K562 (cell line): Measurements from ENCODE around the gene TMPRSS7. TPM values are rescaled to one million over a fixed set of nuclear protein-coding genes. Genes with fewer than 3 reads are reported as not detected.

Experiments used
- ATF7 ChIP-seq: fragments of 450-650 bp; IDR thresholded peaks from 2 replicates; pipeline ENCODE4 v1.7.1; 2014; ENCODE audit warnings: mild to moderate bottlenecking, moderate library complexity
- BHLHE40 ChIP-seq: IDR thresholded peaks from 2 replicates; pipeline ENCODE4 v1.6.1; 2011; ENCODE audit warnings: low read length, improper control_type of control experiment
- BRD9 ChIP-seq: fragments of 450-650 bp; IDR thresholded peaks from 2 replicates; pipeline ENCODE4 v1.6.1; 2018; ENCODE audit warnings: low read depth; ENCODE audit not compliant: partially characterized antibody
- CREB1 ChIP-seq, 2 experiments: sonication (generic) in 1 of 2; formaldehyde crosslinking in 1 of 2; IDR thresholded peaks; 2 replicates each; pipeline versions ENCODE4 v1.6.1 to v1.8.0; 2012 to 2022; ENCODE audit warnings: inconsistent platforms in 1 of 2, mild to moderate bottlenecking in 1 of 2, missing genetic modification reagents in 1 of 2, moderate library complexity in 1 of 2
- CREM ChIP-seq: IDR thresholded peaks from 2 replicates; pipeline ENCODE4 v1.6.1; 2014; ENCODE audit warnings: antibody characterized with exemption, low read depth
- FOSL1 ChIP-seq: fragments of 200-800 bp; sonication (Bioruptor generic); conservative IDR thresholded peaks from 2 replicates; pipeline ENCODE4 v1.6.1; 2016; ENCODE audit warnings: missing genetic modification characterization, missing compliant biosample characterization
- HOXB6 ChIP-seq: fragments of 250-450 bp; sonication (Bioruptor Pico); IDR thresholded peaks from 2 replicates; pipeline ENCODE4 v1.5.1; 2022; ENCODE audit warnings: mild to moderate bottlenecking, borderline replicate concordance
- JUND ChIP-seq, 2 experiments: IDR thresholded peaks; 2 replicates in 1 of 2; 3 replicates in 1 of 2; pipeline ENCODE4 v1.6.1; 2011; ENCODE audit warnings: borderline replicate concordance in 2 of 2, low read depth in 2 of 2, low read length in 2 of 2, improper control_type of control experiment in 1 of 2, missing biosample characterization in 1 of 2, missing genetic modification characterization in 1 of 2, missing genetic modification reagents in 1 of 2
- KLF1 ChIP-seq: fragments of 450-650 bp; IDR thresholded peaks from 2 replicates; pipeline ENCODE4 v1.6.1; 2016; ENCODE audit warnings: missing genetic modification characterization, missing compliant biosample characterization
- MEIS2 ChIP-seq: fragments of 450-650 bp; IDR thresholded peaks from 2 replicates; pipeline ENCODE4 v1.6.1; 2014; ENCODE audit warnings: mild to moderate bottlenecking; ENCODE audit not compliant: partially characterized antibody
- MNT ChIP-seq, 2 experiments: fragments of 450-650 bp; conservative IDR thresholded peaks; 2 replicates each; pipeline ENCODE4 v1.6.1; 2017; ENCODE audit warnings: mild to moderate bottlenecking in 2 of 2, moderate library complexity in 2 of 2
- MYNN ChIP-seq, 2 experiments: sonication (generic); formaldehyde crosslinking in 1 of 2; IDR thresholded peaks; 2 replicates each; pipeline versions ENCODE4 v1.5.0 to v1.6.1; 2016 to 2020; ENCODE audit warnings: antibody characterized with exemption in 1 of 2, missing genetic modification reagents in 1 of 2
- PREB ChIP-seq: sonication (generic); formaldehyde crosslinking; IDR thresholded peaks from 2 replicates; pipeline ENCODE4 v1.8.1; 2023; ENCODE audit warnings: mild to moderate bottlenecking, missing genetic modification reagents
- SFPQ ChIP-seq: fragments of 200-400 bp; formaldehyde crosslinking; IDR thresholded peaks from 2 replicates; pipeline ENCODE4 v1.6.1; 2017; ENCODE audit warnings: mild to moderate bottlenecking, low read depth, low read length, moderate library complexity
- SMAD4 ChIP-seq: fragments of 250-450 bp; sonication (Bioruptor Pico); conservative IDR thresholded peaks from 2 replicates; pipeline ENCODE4 v1.8.0; 2021; ENCODE audit warnings: inconsistent platforms, mild to moderate bottlenecking, moderate library complexity
- SOX6 ChIP-seq: fragments of 450-650 bp; IDR thresholded peaks from 2 replicates; pipeline ENCODE4 v1.6.1; 2014; ENCODE audit warnings: mild to moderate bottlenecking
- SPI1 ChIP-seq: IDR thresholded peaks from 2 replicates; pipeline ENCODE4 v1.6.1; 2011; ENCODE audit warnings: low read depth, low read length, control low read depth, borderline replicate concordance
- SREBF1 ChIP-seq: fragments of 150-350 bp; IDR thresholded peaks from 2 replicates; pipeline ENCODE4 v1.6.1; 2014; ENCODE audit warnings: antibody characterized with exemption, low read depth, low read length, borderline replicate concordance
- ZBTB17 ChIP-seq: fragments of 450-650 bp; formaldehyde crosslinking; IDR thresholded peaks from 2 replicates; pipeline ENCODE4 v1.4.0; 2020; ENCODE audit warnings: mild to moderate bottlenecking
- ZBTB26 ChIP-seq: fragments of 450-650 bp; formaldehyde crosslinking; IDR thresholded peaks from 2 replicates; pipeline ENCODE4 v1.4.0; 2022; ENCODE audit warnings: missing genetic modification characterization
- ZNF589 ChIP-seq: fragments of 200-800 bp; sonication (Bioruptor generic); IDR thresholded peaks from 2 replicates; pipeline ENCODE4 v1.6.1; 2016; ENCODE audit warnings: low read depth, missing genetic modification characterization, missing compliant biosample characterization
- ZNF699 ChIP-seq: fragments of 250-450 bp; sonication (Bioruptor Pico); IDR thresholded peaks from 2 replicates; pipeline ENCODE4 v1.8.0; 2021; ENCODE audit warnings: mild to moderate bottlenecking, moderate library complexity; ENCODE audit not compliant: insufficient replicate concordance
- polyA plus RNA-seq, 8 experiments: library from polyadenylated mRNA; depleted of rRNA in 4 of 8; stranded (reverse) in 5 of 8; unstranded in 3 of 8; fragments of >200 nt; fragmentation: Nextera tagmentation in 2 of 8; fragmentation: Illumina TruSeq in 1 of 8; extraction: Ambion mirVana in 2 of 8; extraction: Trizol in 1 of 8; gene quantifications; 2 replicates each; pipeline versions ENCODE4 v1.2.1 to v1.2.3, GENCODE V29; 2011 to 2014; ENCODE audit warnings: inconsistent platforms in 1 of 8, missing spikeins in 1 of 8
- total RNA-seq, 7 experiments: library from RNA; depleted of rRNA in 6 of 7; stranded (reverse); fragments of >200 nt in 6 of 7; fragmentation: Illumina TruSeq in 2 of 7; extraction: Trizol in 2 of 7; gene quantifications; 2 replicates each; pipeline versions ENCODE4 v1.2.1 to v1.2.3, GENCODE V29; 2011 to 2021; ENCODE audit warnings: low replicate concordance in 1 of 7

The TMPRSS7 gene
- total and polyA plus RNA-seq, 9 of the 15 experiments (the other 6 are each of a cell fraction or from before 2014, with no cell fraction given) = not detected

GRCh38 chr3:112097378-112097777 lies 62.8 kb downstream of the TMPRSS7 start (continued):
- TF ChIP-seq SFPQ = no peak
- no peak for TF ChIP-seq MNT (conservative IDR thresholded peaks at IDR 0.05)
- TF ChIP-seq JUND (IDR thresholded peaks at IDR 0.05; ENCODE audit: borderline replicate concordance, low read depth, low read length) = peak; percentile 47; the same call in 1 of the 2 replicates
- TF ChIP-seq JUND (tag; IDR thresholded peaks at IDR 0.05; ENCODE audit: borderline replicate concordance, low read depth, low read length) = peak; percentile 70; the same call in 2 of the 3 replicates
- peak; percentile 67 for TF ChIP-seq FOSL1 (tag)
- no peak for TF ChIP-seq ZNF589 (CRISPR knock-in tag)
- peak; percentile 52; the same call in 1 of the 2 replicates for TF ChIP-seq CREM
- TF ChIP-seq SMAD4 = no peak
- TF ChIP-seq BRD9 = no peak
- TF ChIP-seq BHLHE40 = no peak
- TF ChIP-seq ZNF699 (CRISPR knock-in tag) = no peak
- TF ChIP-seq SOX6 = no peak
- no peak for TF ChIP-seq SPI1
- no peak for TF ChIP-seq PREB
- TF ChIP-seq ZBTB17 (CRISPR knock-in tag) = no peak
- no peak for TF ChIP-seq MYNN (IDR thresholded peaks at IDR 0.05)
- no peak for TF ChIP-seq MYNN (CRISPR knock-in tag; IDR thresholded peaks at IDR 0.05)
- TF ChIP-seq SREBF1 = no peak
- peak; percentile 19; the same call in 1 of the 2 replicates for TF ChIP-seq CREB1 (IDR thresholded peaks at IDR 0.05)
- TF ChIP-seq CREB1 (CRISPR knock-in tag; IDR thresholded peaks at IDR 0.05) = no peak
- peak; percentile 27 for TF ChIP-seq MEIS2
- TF ChIP-seq ZBTB26 (CRISPR knock-in tag) = no peak
- TF ChIP-seq HOXB6 (CRISPR knock-in tag) = no peak
- TF ChIP-seq ATF7 = peak; percentile 59
- TF ChIP-seq KLF1 (tag) = no peak
